ENCODE measurements around the gene ADAMTS14. TPM values are rescaled to one million over a fixed set of nuclear protein-coding genes. Genes with fewer than 3 reads are reported as not detected.
"Not testable (repeated sequence)": the region's sequence is repeated elsewhere in the genome, so short reads cannot be mapped to it uniquely, and the experiment has no call there.

Gene ADAMTS14
- total RNA-seq, 2 experiments from 2014 or later = not detected

GRCh38 chr10:70634011-70634410, 38.3 kb upstream of the ADAMTS14 start:
- Histone ChIP-seq H3K9me3 (ENCODE audit: control insufficient read depth in 1 of 2, insufficient read depth in 1 of 2, low read length in 2 of 2) (peaks cover 0 to 9% of the 10 kb centered on the region in 2 experiments), H3K27ac (ENCODE audit: low read depth in 1 of 2, low read length in 2 of 2) (no peak overlapping the region), H3K4me3 (ENCODE audit: low read length) (no peak overlapping the region), H3K4me1 (ENCODE audit: insufficient read depth, low read length) (no peaks in the 10 kb centered on the region), H3K27me3 (ENCODE audit: control insufficient read depth in 1 of 2, insufficient read depth in 2 of 2, low read length in 2 of 2) (no peaks in the 10 kb centered on the region), H3K36me3 (ENCODE audit: insufficient read depth, low read length) (no peaks in the 10 kb centered on the region)
- DNase-seq (no peak), ATAC-seq (ENCODE audit: poor library complexity) (no peak)
- H3K27ac Mint-ChIP-seq = no peak overlapping the region
- TF ChIP-seq CTCF (IDR thresholded peaks at IDR 0.05) = no peak
- H3K27me3 Mint-ChIP-seq = peaks cover 9% of the 10 kb centered on the region
- intact Hi-C loops (cut with DNase I, micrococcal nuclease) = no loop called here
- no peaks in the 10 kb centered on the region for H3K4me1 Mint-ChIP-seq (ENCODE audit: low read depth)
- peaks cover 2% of the 10 kb centered on the region for H3K9me3 Mint-ChIP-seq
- POLR2A ChIA-PET = no interaction called here
- no peaks in the 10 kb centered on the region for H3K36me3 Mint-ChIP-seq (ENCODE audit: low read depth)
- no peak overlapping the region for H3K4me3 Mint-ChIP-seq
- CTCF ChIA-PET = no interaction called here

- H3K4me1 ChIP-seq (ENCODE audit: insufficient read depth, low read length); ATAC-seq (ENCODE audit: poor library complexity); H3K4me3 ChIP-seq (ENCODE audit: low read length); H3K27me3 ChIP-seq (ENCODE audit: control insufficient read depth in 1 of 2, insufficient read depth in 2 of 2, low read length in 2 of 2); CTCF ChIA-PET; H3K4me1 Mint-ChIP-seq (ENCODE audit: low read depth); H3K36me3 ChIP-seq (ENCODE audit: insufficient read depth, low read length); H3K36me3 Mint-ChIP-seq (ENCODE audit: low read depth); H3K27ac ChIP-seq (ENCODE audit: low read depth in 1 of 2, low read length in 2 of 2); H3K4me3 Mint-ChIP-seq; H3K27ac Mint-ChIP-seq; H3K9me3 Mint-ChIP-seq; H3K9me3 ChIP-seq (ENCODE audit: control insufficient read depth in 1 of 2, insufficient read depth in 1 of 2, low read length in 2 of 2); intact Hi-C loops (cut with DNase I, micrococcal nuclease); DNase-seq; H3K27me3 Mint-ChIP-seq; POLR2A ChIA-PET: not testable (repeated sequence)
Measured at GRCh38 chr10:70634515-70634914, 37.8 kb upstream of the ADAMTS14 start.

GRCh38 chr10:70639640-70640383, 32.5 kb upstream of the ADAMTS14 start:
- intact Hi-C loops (cut with DNase I, micrococcal nuclease) = not testable (repeated sequence)

GRCh38 chr10:70643272-70643671, 29.0 kb upstream of the ADAMTS14 start:
- H3K4me1 Mint-ChIP-seq (ENCODE audit: low read depth); POLR2A ChIA-PET: not testable (repeated sequence)

More at GRCh38 chr10:70639640-70640383, 32.5 kb upstream of the ADAMTS14 start:
- H3K4me3 Mint-ChIP-seq; H3K4me1 ChIP-seq (ENCODE audit: insufficient read depth, low read length); POLR2A ChIA-PET; H3K27me3 Mint-ChIP-seq; H3K9me3 ChIP-seq (ENCODE audit: control insufficient read depth in 1 of 2, insufficient read depth in 1 of 2, low read length in 2 of 2); H3K36me3 ChIP-seq (ENCODE audit: insufficient read depth, low read length); H3K27ac ChIP-seq (ENCODE audit: low read depth in 1 of 2, low read length in 2 of 2); H3K27me3 ChIP-seq (ENCODE audit: control insufficient read depth in 1 of 2, insufficient read depth in 2 of 2, low read length in 2 of 2); DNase-seq; CTCF ChIA-PET; H3K4me1 Mint-ChIP-seq (ENCODE audit: low read depth); H3K36me3 Mint-ChIP-seq (ENCODE audit: low read depth); ATAC-seq (ENCODE audit: poor library complexity); H3K4me3 ChIP-seq (ENCODE audit: low read length); H3K9me3 Mint-ChIP-seq; H3K27ac Mint-ChIP-seq: not testable (repeated sequence)

GRCh38 chr10:70644959-70645358, 27.3 kb upstream of the ADAMTS14 start:
- DNase-seq; ATAC-seq (ENCODE audit: poor library complexity); H3K27ac ChIP-seq (ENCODE audit: low read depth in 1 of 2, low read length in 2 of 2); intact Hi-C loops (cut with DNase I, micrococcal nuclease); CTCF ChIA-PET; POLR2A ChIA-PET; H3K9me3 Mint-ChIP-seq; H3K36me3 ChIP-seq (ENCODE audit: insufficient read depth, low read length); H3K27me3 Mint-ChIP-seq; H3K4me1 Mint-ChIP-seq (ENCODE audit: low read depth); H3K4me3 Mint-ChIP-seq; H3K4me3 ChIP-seq (ENCODE audit: low read length); H3K4me1 ChIP-seq (ENCODE audit: insufficient read depth, low read length); H3K27me3 ChIP-seq (ENCODE audit: control insufficient read depth in 1 of 2, insufficient read depth in 2 of 2, low read length in 2 of 2); H3K27ac Mint-ChIP-seq; H3K36me3 Mint-ChIP-seq (ENCODE audit: low read depth): not testable (repeated sequence)
- H3K9me3 ChIP-seq (ENCODE audit: control insufficient read depth in 1 of 2, insufficient read depth in 1 of 2, low read length in 2 of 2) = peaks cover 20% of the 10 kb centered on the region in 2 experiments

More at GRCh38 chr10:70643272-70643671, 29.0 kb upstream of the ADAMTS14 start:
- H3K27me3 Mint-ChIP-seq; H3K4me3 Mint-ChIP-seq; H3K4me3 ChIP-seq (ENCODE audit: low read length); ATAC-seq (ENCODE audit: poor library complexity); CTCF ChIA-PET; H3K27ac Mint-ChIP-seq; H3K4me1 ChIP-seq (ENCODE audit: insufficient read depth, low read length); H3K36me3 ChIP-seq (ENCODE audit: insufficient read depth, low read length); H3K27ac ChIP-seq (ENCODE audit: low read depth in 1 of 2, low read length in 2 of 2); DNase-seq; H3K36me3 Mint-ChIP-seq (ENCODE audit: low read depth); intact Hi-C loops (cut with DNase I, micrococcal nuclease); H3K9me3 ChIP-seq (ENCODE audit: control insufficient read depth in 1 of 2, insufficient read depth in 1 of 2, low read length in 2 of 2); H3K27me3 ChIP-seq (ENCODE audit: control insufficient read depth in 1 of 2, insufficient read depth in 2 of 2, low read length in 2 of 2); H3K9me3 Mint-ChIP-seq: not testable (repeated sequence)
